HCT116 (cell line): ENCODE measurements around the gene TBC1D8. TPM values are rescaled to one million over a fixed set of nuclear protein-coding genes. Genes with fewer than 3 reads are reported as not detected.

Source experiments
- ATAC-seq: fragments of 200-7000 bp; cut with Tn5 transposase; 2 replicates; pipeline ENCODE4 v1.9.1; 2020; ENCODE audit warnings: mild to moderate bottlenecking, moderate library complexity
- BruUV-seq: library from RNA; stranded (reverse); fragments of 400-500 nt; replicated peaks from 2 replicates; lab custom pipeline; 2021; lab: Mats Ljungman, UMichigan
- CTCF ChIA-PET: fragments of 300-600 bp; sonication (Branson Sonifier 250); formaldehyde crosslinking; loops from one replicate; lab custom pipeline; 2021; ENCODE audit warnings: antibody characterized with exemption; lab: Charles Lee
- POLR2A ChIA-PET: fragments of 300-600, 350-600 bp; sonication (Branson Sonifier 250); formaldehyde crosslinking; loops from one replicate; lab custom pipeline; 2021; ENCODE audit warnings: antibody characterized with exemption; lab: Charles Lee
- RAD21 ChIA-PET, 2 experiments: fragments of 300-600 bp; sonication (Branson Sonifier 250); formaldehyde crosslinking; loops; one replicate each; lab custom pipeline; 2023; ENCODE audit warnings: low total read pairs in 2 of 2; ENCODE audit not compliant: uncharacterized antibody in 2 of 2, unreplicated experiment in 2 of 2, low non-redundant PET in 1 of 2; lab: Charles Lee
- DNase-seq: peaks from one replicate; pipeline ENCODE4 v3.0.0-alpha.2; 2010; ENCODE audit warnings: low read depth, low spot score
- H2AFZ ChIP-seq: fragments of 200-600 bp; shearing (Covaris generic), sonication (generic); 2 replicates; pipeline ENCODE4 v1.6.1; 2017; ENCODE audit warnings: low read depth, mixed run types, mixed read lengths, antibody characterized with exemption, low read length; ENCODE audit not compliant: poor library complexity, severe bottlenecking
- H3K27ac ChIP-seq: 2 replicates; pipeline ENCODE4 v1.5.1; 2012; ENCODE audit warnings: low read depth, low read length
- H3K27me3 ChIP-seq: fragments of 200-600 bp; sonication (generic); 2 replicates; pipeline ENCODE4 v1.6.1; 2016; ENCODE audit warnings: mixed run types, low read length, mixed read lengths; ENCODE audit not compliant: insufficient read depth
- H3K36me3 ChIP-seq, 2 experiments: fragments of 200-500 bp in 1 of 2; fragments of 200-600 bp in 1 of 2; sonication (Bioruptor generic) in 1 of 2; sonication (generic) in 1 of 2; 2 replicates each; pipeline versions ENCODE4 v1.5.1 to v1.6.1; 2014 to 2016; ENCODE audit warnings: low read length in 2 of 2, inconsistent platforms in 1 of 2, mixed read lengths in 1 of 2, mixed run types in 1 of 2; ENCODE audit not compliant: insufficient read depth in 2 of 2, control insufficient read depth in 1 of 2
- H3K4me1 ChIP-seq, 2 experiments: fragments of 200-600 bp in 1 of 2; sonication (generic) in 1 of 2; 2 replicates each; pipeline versions ENCODE4 v1.5.1 to v1.6.1; 2012 to 2017; ENCODE audit warnings: low read length in 2 of 2, inconsistent platforms in 1 of 2, mild to moderate bottlenecking in 1 of 2, mixed read lengths in 1 of 2, mixed run types in 1 of 2, moderate library complexity in 1 of 2; ENCODE audit not compliant: insufficient read depth in 2 of 2, control insufficient read depth in 1 of 2
- H3K4me2 ChIP-seq: fragments of 200-600 bp; sonication (generic); 2 replicates; pipeline ENCODE4 v1.6.1; 2017; ENCODE audit warnings: mixed run types, low read length, mixed read lengths
- H3K4me3 ChIP-seq, 2 experiments: fragments of 200-600 bp in 1 of 2; sonication (generic) in 1 of 2; replicated peaks in 1 of 2; 2 replicates each; pipeline ENCODE4 v1.5.1; 2011 to 2016; ENCODE audit warnings: low read length in 2 of 2, control low read depth in 1 of 2, low read depth in 1 of 2, mild to moderate bottlenecking in 1 of 2, mixed read lengths in 1 of 2, mixed run types in 1 of 2
- H3K79me2 ChIP-seq: fragments of 200-600 bp; sonication (generic); 2 replicates; pipeline ENCODE4 v1.6.1; 2017; ENCODE audit warnings: mild to moderate bottlenecking, mixed run types, low read length, moderate library complexity, mixed read lengths; ENCODE audit not compliant: insufficient read depth
- H3K9ac ChIP-seq: fragments of 200-600 bp; sonication (generic); 2 replicates; pipeline ENCODE4 v1.6.1; 2016; ENCODE audit warnings: low read length, mixed read lengths
- H3K9me2 ChIP-seq: fragments of 200-600 bp; sonication (generic), shearing (Covaris generic); 2 replicates; pipeline ENCODE4 v1.6.1; 2017; ENCODE audit warnings: mixed run types, mild to moderate bottlenecking, moderate library complexity; ENCODE audit not compliant: insufficient read depth
- H3K9me3 ChIP-seq, 2 experiments: fragments of 200-500 bp in 1 of 2; fragments of 200-600 bp in 1 of 2; sonication (Bioruptor generic) in 1 of 2; sonication (generic) in 1 of 2; 2 replicates each; pipeline ENCODE4 v1.6.1; 2014 to 2017; ENCODE audit warnings: low read length in 2 of 2, mixed read lengths in 2 of 2, inconsistent platforms in 1 of 2, low read depth in 1 of 2, mild to moderate bottlenecking in 1 of 2, mixed run types in 1 of 2, moderate library complexity in 1 of 2; ENCODE audit not compliant: control insufficient read depth in 1 of 2, insufficient read depth in 1 of 2
- H4K20me1 ChIP-seq: fragments of 200-600 bp; sonication (generic), shearing (Covaris generic); 2 replicates; pipeline ENCODE4 v1.6.1; 2017; ENCODE audit warnings: mixed run types, mild to moderate bottlenecking, moderate library complexity; ENCODE audit not compliant: insufficient read depth
- CEBPB ChIP-seq: IDR thresholded peaks from 2 replicates; pipeline ENCODE4 v1.6.1; 2012; ENCODE audit warnings: low read depth
- EZH2phosphoT487 ChIP-seq: fragments of 200-600 bp; IDR thresholded peaks from 2 replicates; pipeline ENCODE4 v1.6.1; 2018; ENCODE audit warnings: antibody characterized with exemption, borderline replicate concordance
- FOSL1 ChIP-seq: IDR thresholded peaks from 2 replicates; pipeline ENCODE4 v1.6.1; 2012; ENCODE audit warnings: low read depth
- POLR2AphosphoS5 ChIP-seq: IDR thresholded peaks from 2 replicates; pipeline ENCODE4 v1.6.1; 2011; ENCODE audit warnings: mild to moderate bottlenecking, low read depth, low read length, moderate library complexity
- REST ChIP-seq: IDR thresholded peaks from 2 replicates; pipeline ENCODE4 v1.6.1; 2012; ENCODE audit warnings: low read depth
- SIN3A ChIP-seq: IDR thresholded peaks from 2 replicates; pipeline ENCODE4 v1.6.1; 2012; ENCODE audit warnings: low read depth
- SP1 ChIP-seq: IDR thresholded peaks from 2 replicates; pipeline ENCODE4 v1.6.1; 2012; ENCODE audit warnings: low read depth
- SRF ChIP-seq: IDR thresholded peaks from 2 replicates; pipeline ENCODE4 v1.6.1; 2012; ENCODE audit warnings: low read depth
- TCF7L2 ChIP-seq: IDR thresholded peaks from 2 replicates; pipeline ENCODE4 v1.7.0; 2011; ENCODE audit warnings: borderline replicate concordance, inconsistent platforms; ENCODE audit not compliant: insufficient read depth, insufficient read length; ENCODE audit errors: extremely low read depth
- YY1 ChIP-seq: IDR thresholded peaks from 2 replicates; pipeline ENCODE4 v1.6.1; 2011; ENCODE audit warnings: low read length, low read depth, moderate library complexity, mild to moderate bottlenecking; ENCODE audit not compliant: insufficient replicate concordance; ENCODE audit errors: extremely low read depth
- ZFX ChIP-seq: fragments of 450-650 bp; IDR thresholded peaks from 2 replicates; pipeline ENCODE4 v1.6.1; 2017
- ZNF274 ChIP-seq: fragments of 200-500 bp; sonication (Bioruptor generic); IDR thresholded peaks from 2 replicates; pipeline ENCODE4 v1.6.1; 2014; ENCODE audit warnings: mild to moderate bottlenecking, low read depth, low read length, inconsistent platforms
- intact Hi-C: fragments of 100-400 bp; cut with micrococcal nuclease; formaldehyde crosslinking; loops from 2 replicates; pipeline ENCODE4 v1.10.0; 2022
- total RNA-seq: library from RNA; stranded (reverse); gene quantifications from one replicate; pipeline ENCODE4 v1.2.1, GENCODE V29; 2021; ENCODE audit not compliant: unreplicated experiment

Gene TBC1D8
- total RNA-seq, 1 experiment from 2014 or later = 44.0 TPM

DNA sequence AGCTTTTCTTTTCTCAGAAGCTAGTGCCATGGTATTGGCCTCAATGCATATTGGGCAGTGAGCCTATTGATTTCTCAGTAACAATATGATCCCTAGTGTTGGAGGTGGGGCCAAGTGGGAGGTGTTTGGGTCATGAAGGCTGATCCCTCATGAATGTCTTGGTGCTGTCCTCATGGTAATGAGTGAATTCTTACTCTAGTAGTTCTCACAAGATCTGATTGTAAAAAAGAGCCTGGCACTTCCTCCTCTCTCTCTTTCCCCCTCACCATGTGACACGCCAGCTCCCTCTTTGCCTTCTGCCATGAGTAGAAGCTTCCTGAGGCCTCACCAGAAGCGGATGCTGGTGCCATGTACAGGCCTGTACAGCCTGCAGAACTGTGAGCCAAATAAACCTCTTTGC lies 12.8 kb upstream of the TBC1D8 start:
- ChIA-PET POLR2A (no interaction called here), CTCF (no interaction called here), RAD21 (no interaction called here)
- no TSS peak for BruUV-seq
- Histone ChIP-seq H3K9me2 (no peaks in the 10 kb centered on the region), H3K4me3 (no peak overlapping the region), H2AFZ (no peak overlapping the region), H3K9ac (no peak overlapping the region), H4K20me1 (no peaks in the 10 kb centered on the region), H3K79me2 (no peaks in the 10 kb centered on the region), H3K27ac (no peak overlapping the region), H3K36me3 (no peaks in the 10 kb centered on the region), H3K4me2 (no peak overlapping the region), H3K9me3 (no peaks in the 10 kb centered on the region), H3K27me3 (no peaks in the 10 kb centered on the region), H3K4me1 (peaks cover 0 to 3% of the 10 kb centered on the region in 2 experiments; a peak in 1 of 4 replicates)
- no peak for TF ChIP-seq SP1
- no peak for TF ChIP-seq POLR2AphosphoS5
- TF ChIP-seq CEBPB = no peak
- no peak for TF ChIP-seq FOSL1
- no peak for TF ChIP-seq TCF7L2
- DNase-seq (no peak), ATAC-seq (no peak)
- intact Hi-C loops = no loop called here

GRCh38 chr2:101162561-101163330 lies 11.6 kb upstream of the TBC1D8 start:
- Histone ChIP-seq H3K9me2 (no peaks in the 10 kb centered on the region), H3K27ac (no peak overlapping the region), H3K9ac (no peak overlapping the region), H3K36me3 (no peaks in the 10 kb centered on the region), H3K4me3 (no peak overlapping the region), H3K79me2 (no peaks in the 10 kb centered on the region), H4K20me1 (no peaks in the 10 kb centered on the region), H2AFZ (no peak overlapping the region), H3K9me3 (no peaks in the 10 kb centered on the region), H3K4me2 (no peak overlapping the region), H3K4me1 (peaks cover 0 to 3% of the 10 kb centered on the region in 2 experiments; a peak in 1 of 4 replicates), H3K27me3 (no peaks in the 10 kb centered on the region)
- TF ChIP-seq YY1 (no peak), SRF (no peak), SIN3A (no peak), ZNF274 (no peak), EZH2phosphoT487 (no peak), REST (no peak), ZFX (no peak)
- intact Hi-C loops = no loop called here
- ChIA-PET POLR2A (interaction anchor here (0.5 kb wide), 1 partner anchor 55 kb away, joined by 4 read pairs; no protein-coding TSS in a partner anchor), RAD21 (no interaction called here), CTCF (no interaction called here)
- BruUV-seq = no TSS peak
- DNase-seq (no peak), ATAC-seq (no peak)
